ENCODE data around the gene TMEM131.
"Not testable (repeated sequence)": the region's sequence is repeated elsewhere in the genome, so short reads cannot be mapped to it uniquely, and the experiment has no call there.

Gene TMEM131

DNA sequence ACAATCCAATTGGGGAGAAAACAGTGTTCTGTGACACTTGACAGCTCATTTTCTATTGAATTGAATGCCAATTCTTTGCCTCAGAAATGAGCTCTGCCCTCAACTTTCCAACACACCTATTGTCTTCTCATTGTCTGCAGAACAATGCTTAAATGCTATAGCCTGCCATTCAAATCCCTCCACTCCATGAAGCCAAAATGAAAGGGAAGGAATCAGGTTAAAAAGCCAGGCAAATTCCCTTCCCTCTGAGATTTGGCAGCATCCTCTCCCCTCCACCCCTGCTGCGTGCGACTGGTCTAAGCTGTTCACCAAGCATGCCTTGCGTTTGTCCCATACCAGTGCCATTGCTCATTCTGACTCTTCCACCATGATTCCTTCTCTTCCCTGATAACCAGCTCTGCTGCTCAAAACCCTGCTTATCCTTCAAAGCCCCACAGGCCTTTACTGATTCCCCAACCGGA is 32.4 kb upstream of the TMEM131 start:
- in situ Hi-C loops (cut with MboI; ENCODE audit: low pct_unique_long_range_greater_than_20kb, low sequenced_read_pairs, unreplicated experiment): no loop called here
- TF ChIP-seq CTCF (IDR thresholded peaks at IDR 0.05; ENCODE audit: extremely low read depth, insufficient read depth, missing control alignments): no peak

GRCh38 chr2:98027538-98027937 is 31.8 kb upstream of the TMEM131 start:
- TF ChIP-seq CTCF (IDR thresholded peaks at IDR 0.05; ENCODE audit: extremely low read depth, insufficient read depth, missing control alignments): no peak
- peak; percentile 52 for DNase-seq (ENCODE audit: low spot score)
- in situ Hi-C loops (cut with MboI; ENCODE audit: low pct_unique_long_range_greater_than_20kb, low sequenced_read_pairs, unreplicated experiment): no loop called here

More for the DNA sequence above, 32.4 kb upstream of the TMEM131 start:
- no peak for DNase-seq (ENCODE audit: low spot score)

DNA sequence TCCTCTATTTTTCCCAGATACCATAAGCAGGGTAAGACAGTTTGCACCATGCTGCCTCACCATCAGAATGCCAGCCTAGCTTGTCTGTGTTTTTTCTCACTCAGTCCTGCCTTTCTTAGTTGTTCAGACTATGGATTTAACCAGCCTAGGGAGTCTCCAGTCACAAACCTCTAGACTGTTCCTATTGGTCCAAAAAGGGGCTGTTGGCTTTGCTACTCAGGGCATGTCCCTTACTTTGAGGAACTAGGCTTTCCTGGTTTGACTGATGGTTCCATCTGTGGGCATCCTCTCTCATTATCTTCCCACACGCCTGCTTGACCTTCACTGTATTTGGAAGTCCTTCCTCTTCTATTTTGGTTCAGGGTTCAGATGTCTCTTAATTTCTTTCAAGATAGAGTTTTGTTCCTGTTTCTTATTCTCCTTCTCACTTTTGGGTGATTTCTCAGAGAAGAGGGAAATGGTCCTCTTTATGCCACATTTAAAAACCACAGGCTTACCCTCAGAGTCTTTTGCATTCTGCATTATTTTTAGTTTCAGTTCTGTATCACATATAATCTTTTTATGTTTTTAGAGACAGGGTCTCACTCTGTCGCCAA is 31.3 kb upstream of the TMEM131 start:
- no peak for TF ChIP-seq CTCF (IDR thresholded peaks at IDR 0.05; ENCODE audit: extremely low read depth, insufficient read depth, missing control alignments)
- in situ Hi-C loops (cut with MboI; ENCODE audit: low pct_unique_long_range_greater_than_20kb, low sequenced_read_pairs, unreplicated experiment): no loop called here
- peak; percentile 81 for DNase-seq (ENCODE audit: low spot score)

DNA sequence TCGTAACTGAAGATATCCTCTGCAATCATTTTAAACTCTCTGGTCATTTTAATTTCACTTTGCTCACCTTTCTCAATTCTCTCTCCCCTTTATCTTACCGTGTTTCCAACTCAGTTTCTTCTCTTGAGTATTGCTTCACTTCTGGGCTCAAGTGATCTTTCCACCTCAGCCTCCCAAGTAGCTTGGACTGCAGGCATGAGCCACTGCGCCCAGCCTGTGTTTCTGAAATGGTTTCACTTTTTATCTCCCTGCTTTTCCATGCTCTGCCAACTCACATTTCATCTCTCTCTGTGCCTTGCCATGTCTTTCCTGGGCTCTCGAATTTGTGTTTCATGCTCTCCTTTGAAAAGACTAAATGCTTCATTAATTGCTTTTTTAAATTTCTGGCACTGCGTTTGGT is 30.5 kb upstream of the TMEM131 start:
- in situ Hi-C loops (cut with MboI; ENCODE audit: low pct_unique_long_range_greater_than_20kb, low sequenced_read_pairs, unreplicated experiment): no loop called here
- no peak for DNase-seq (ENCODE audit: low spot score)
- no peak for TF ChIP-seq CTCF (IDR thresholded peaks at IDR 0.05; ENCODE audit: extremely low read depth, insufficient read depth, missing control alignments)

- in situ Hi-C loops (cut with MboI; ENCODE audit: low pct_unique_long_range_greater_than_20kb, low sequenced_read_pairs, unreplicated experiment): no loop called here
- DNase-seq (ENCODE audit: low spot score): no peak
- no peak for TF ChIP-seq CTCF (IDR thresholded peaks at IDR 0.05; ENCODE audit: extremely low read depth, insufficient read depth, missing control alignments)
Measured at GRCh38 chr2:98025481-98026037, 29.8 kb upstream of the TMEM131 start.

- in situ Hi-C loops (cut with MboI; ENCODE audit: low pct_unique_long_range_greater_than_20kb, low sequenced_read_pairs, unreplicated experiment); DNase-seq (ENCODE audit: low spot score): not testable (repeated sequence)
Measured at GRCh38 chr2:98022067-98022466, 26.3 kb upstream of the TMEM131 start.

DNA sequence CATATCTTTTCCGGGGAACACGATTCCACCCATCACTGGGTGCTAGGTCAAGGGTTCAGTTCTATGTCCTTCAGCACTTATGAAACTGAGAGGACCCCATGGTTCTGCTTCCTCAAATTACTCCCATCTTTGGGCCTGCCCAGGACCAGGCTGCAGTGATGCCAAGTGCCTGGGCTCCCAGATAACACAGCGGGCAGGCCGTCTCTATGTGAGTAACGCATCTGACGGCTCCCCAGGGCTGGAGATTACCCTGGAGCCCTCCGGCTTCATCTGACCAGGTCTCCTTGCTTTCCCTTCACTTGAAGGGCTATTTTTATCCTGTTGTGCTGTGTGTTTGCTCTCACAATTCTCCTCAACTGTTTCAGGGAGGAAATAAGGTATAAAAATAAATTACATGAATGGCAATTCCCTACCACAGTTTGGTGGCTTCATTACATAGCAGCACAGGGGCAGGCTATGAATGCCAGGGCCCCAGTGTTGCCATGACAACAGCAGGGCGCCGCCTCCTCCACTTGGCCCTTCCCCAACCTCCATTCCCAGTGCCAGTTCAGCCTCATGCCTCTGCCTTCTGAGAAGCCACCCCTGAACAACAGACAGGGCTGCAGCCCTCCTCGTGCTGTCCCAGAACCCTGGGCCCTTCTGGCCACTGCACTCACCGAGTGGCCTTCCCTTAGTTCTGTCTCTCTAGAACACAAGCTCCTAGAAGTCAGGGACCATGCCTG is 25.4 kb upstream of the TMEM131 start:
- DNase-seq (ENCODE audit: low spot score): no peak
- in situ Hi-C loops (cut with MboI; ENCODE audit: low pct_unique_long_range_greater_than_20kb, low sequenced_read_pairs, unreplicated experiment): no loop called here
- TF ChIP-seq CTCF (IDR thresholded peaks at IDR 0.05; ENCODE audit: extremely low read depth, insufficient read depth, missing control alignments): no peak

Data from GM13977 (cell line).